Neural progenitor cell (in vitro differentiated cells): Measurements from ENCODE around the gene PRDM16. TPM values are rescaled to one million over a fixed set of nuclear protein-coding genes. Genes with fewer than 3 reads are reported as not detected.

ENCODE experiments used
- DNase-seq: peaks from one replicate; pipeline ENCODE4 v3.0.0-alpha.2; 2016; ENCODE audit warnings: low spot score
- H2AFZ ChIP-seq: fragments of 200-600 bp; sonication (generic); replicated peaks from 2 replicates; pipeline ENCODE4 v1.6.1; 2016; ENCODE audit warnings: antibody characterized with exemption
- H3F3A ChIP-seq: fragments of 200-600 bp; sonication (generic); 2 replicates; pipeline ENCODE4 v1.6.1; 2016; ENCODE audit warnings: antibody characterized with exemption, low read depth
- H3K27ac ChIP-seq: fragments of 200-600 bp; sonication (generic); 2 replicates; pipeline ENCODE4 v1.5.1; 2016; ENCODE audit warnings: mild to moderate bottlenecking
- H3K27me3 ChIP-seq: fragments of 200-600 bp; sonication (generic); 2 replicates; pipeline ENCODE4 v1.6.1; 2016; ENCODE audit warnings: mild to moderate bottlenecking, moderate library complexity
- H3K36me3 ChIP-seq: fragments of 200-600 bp; sonication (generic); 2 replicates; pipeline ENCODE4 v1.5.1; 2016
- H3K4me1 ChIP-seq: fragments of 200-600 bp; sonication (generic); 2 replicates; pipeline ENCODE4 v1.6.1; 2016; ENCODE audit warnings: mixed run types
- H3K4me2 ChIP-seq: fragments of 200-600 bp; sonication (generic); 2 replicates; pipeline ENCODE4 v1.6.1; 2016
- H3K4me3 ChIP-seq: fragments of 200-600 bp; sonication (generic); 2 replicates; pipeline ENCODE4 v1.5.1; 2016
- H3K79me2 ChIP-seq: fragments of 200-600 bp; sonication (generic); 2 replicates; pipeline ENCODE4 v1.6.1; 2016; ENCODE audit warnings: low read depth
- H3K9ac ChIP-seq: fragments of 200-600 bp; sonication (generic); 2 replicates; pipeline ENCODE4 v1.6.1; 2016
- H3K9me3 ChIP-seq: fragments of 200-600 bp; sonication (generic); 2 replicates; pipeline ENCODE4 v1.5.1; 2016; ENCODE audit warnings: low read depth
- H4K20me1 ChIP-seq: fragments of 200-600 bp; sonication (generic); 2 replicates; pipeline ENCODE4 v1.6.1; 2016; ENCODE audit warnings: low read depth
- H3K27ac Mint-ChIP-seq: 3 replicates; pipeline ENCODE4 v1.8.0; 2021; ENCODE audit warnings: mixed read lengths
- H3K27me3 Mint-ChIP-seq: 2 replicates; pipeline ENCODE4 v1.8.0; 2022; ENCODE audit warnings: low read depth, mild to moderate bottlenecking, inconsistent platforms, moderate library complexity, mixed read lengths; ENCODE audit not compliant: insufficient read depth
- H3K36me3 Mint-ChIP-seq: 3 replicates; pipeline ENCODE4 v1.8.0; 2021; ENCODE audit warnings: mixed read lengths
- H3K4me1 Mint-ChIP-seq: 3 replicates; pipeline ENCODE4 v1.8.0; 2021; ENCODE audit warnings: mixed read lengths
- H3K4me3 Mint-ChIP-seq: 3 replicates; pipeline ENCODE4 v1.8.0; 2021; ENCODE audit warnings: mild to moderate bottlenecking, moderate library complexity, mixed read lengths
- H3K9me3 Mint-ChIP-seq: 3 replicates; pipeline ENCODE4 v1.8.0; 2020; ENCODE audit warnings: mixed read lengths
- EZH2 ChIP-seq: fragments of 200-600 bp; sonication (generic); IDR thresholded peaks from 2 replicates; pipeline ENCODE4 v1.6.1; 2017; ENCODE audit warnings: antibody characterized with exemption, mild to moderate bottlenecking, moderate library complexity
- EZH2phosphoT487 ChIP-seq: fragments of 200-600 bp; sonication (generic); IDR thresholded peaks from 2 replicates; pipeline ENCODE4 v1.6.1; 2017; ENCODE audit warnings: antibody characterized with exemption
- total RNA-seq: library from RNA; depleted of rRNA; stranded (reverse); fragments of >200 nt; gene quantifications from 2 replicates; pipeline ENCODE4 v1.2.3, GENCODE V29; 2015; ENCODE audit warnings: low replicate concordance
- TF ChIP-seq, protein P1 (sequence below): fragments of 200-600 bp; sonication (generic); IDR thresholded peaks from 2 replicates; pipeline ENCODE4 v1.5.1; 2017; ENCODE audit warnings: antibody characterized with exemption, mild to moderate bottlenecking

PRDM16 gene
- total RNA-seq, 1 donor from 2014 or later = 1.9 TPM

DNA sequence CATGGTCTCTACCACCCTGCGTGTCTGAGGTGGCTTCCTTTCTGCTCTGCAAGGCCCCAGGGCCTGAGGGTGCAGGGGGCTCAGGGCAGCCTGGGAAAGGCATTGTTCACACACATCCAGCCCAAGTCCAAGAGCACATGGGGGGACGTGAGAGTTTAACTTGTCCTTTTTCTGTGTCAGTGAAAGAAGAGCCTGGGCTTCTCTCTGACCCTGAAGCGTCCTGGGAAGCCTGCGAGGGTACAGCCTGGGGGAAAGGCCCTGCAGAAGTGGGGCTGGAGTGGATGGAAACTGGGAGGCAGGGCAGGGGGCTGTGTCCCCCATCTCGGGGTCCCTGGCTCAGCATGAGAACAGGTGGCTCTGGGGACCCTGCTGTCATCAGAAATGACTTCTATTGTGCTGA lies 181.6 kb downstream of the PRDM16 start:
- Mint-ChIP-seq H3K27me3 (peaks cover 8% of the 10 kb centered on the region), H3K4me3 (peak overlapping the region; percentile 74), H3K27ac (peak overlapping the region; percentile 97), H3K4me1 (peaks cover 58% of the 10 kb centered on the region), H3K36me3 (no peaks in the 10 kb centered on the region), H3K9me3 (peaks cover 6% of the 10 kb centered on the region)
- Histone ChIP-seq H3K4me1 (peaks cover 59% of the 10 kb centered on the region), H3F3A (peaks cover 40% of the 10 kb centered on the region), H3K36me3 (no peaks in the 10 kb centered on the region), H3K27ac (peak overlapping the region; percentile 34), H3K9me3 (no peaks in the 10 kb centered on the region), H2AFZ (no peak overlapping the region), H3K9ac (no peak overlapping the region), H3K4me2 (peak overlapping the region; percentile 74), H3K27me3 (peaks cover 21% of the 10 kb centered on the region), H4K20me1 (peaks cover 20% of the 10 kb centered on the region), H3K4me3 (no peak overlapping the region), H3K79me2 (no peaks in the 10 kb centered on the region)
- no peak for TF ChIP-seq EZH2
- TF ChIP-seq, protein P1, sequence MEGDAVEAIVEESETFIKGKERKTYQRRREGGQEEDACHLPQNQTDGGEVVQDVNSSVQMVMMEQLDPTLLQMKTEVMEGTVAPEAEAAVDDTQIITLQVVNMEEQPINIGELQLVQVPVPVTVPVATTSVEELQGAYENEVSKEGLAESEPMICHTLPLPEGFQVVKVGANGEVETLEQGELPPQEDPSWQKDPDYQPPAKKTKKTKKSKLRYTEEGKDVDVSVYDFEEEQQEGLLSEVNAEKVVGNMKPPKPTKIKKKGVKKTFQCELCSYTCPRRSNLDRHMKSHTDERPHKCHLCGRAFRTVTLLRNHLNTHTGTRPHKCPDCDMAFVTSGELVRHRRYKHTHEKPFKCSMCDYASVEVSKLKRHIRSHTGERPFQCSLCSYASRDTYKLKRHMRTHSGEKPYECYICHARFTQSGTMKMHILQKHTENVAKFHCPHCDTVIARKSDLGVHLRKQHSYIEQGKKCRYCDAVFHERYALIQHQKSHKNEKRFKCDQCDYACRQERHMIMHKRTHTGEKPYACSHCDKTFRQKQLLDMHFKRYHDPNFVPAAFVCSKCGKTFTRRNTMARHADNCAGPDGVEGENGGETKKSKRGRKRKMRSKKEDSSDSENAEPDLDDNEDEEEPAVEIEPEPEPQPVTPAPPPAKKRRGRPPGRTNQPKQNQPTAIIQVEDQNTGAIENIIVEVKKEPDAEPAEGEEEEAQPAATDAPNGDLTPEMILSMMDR = no peak
- no peak for TF ChIP-seq EZH2phosphoT487
- DNase-seq = no peak

DNA sequence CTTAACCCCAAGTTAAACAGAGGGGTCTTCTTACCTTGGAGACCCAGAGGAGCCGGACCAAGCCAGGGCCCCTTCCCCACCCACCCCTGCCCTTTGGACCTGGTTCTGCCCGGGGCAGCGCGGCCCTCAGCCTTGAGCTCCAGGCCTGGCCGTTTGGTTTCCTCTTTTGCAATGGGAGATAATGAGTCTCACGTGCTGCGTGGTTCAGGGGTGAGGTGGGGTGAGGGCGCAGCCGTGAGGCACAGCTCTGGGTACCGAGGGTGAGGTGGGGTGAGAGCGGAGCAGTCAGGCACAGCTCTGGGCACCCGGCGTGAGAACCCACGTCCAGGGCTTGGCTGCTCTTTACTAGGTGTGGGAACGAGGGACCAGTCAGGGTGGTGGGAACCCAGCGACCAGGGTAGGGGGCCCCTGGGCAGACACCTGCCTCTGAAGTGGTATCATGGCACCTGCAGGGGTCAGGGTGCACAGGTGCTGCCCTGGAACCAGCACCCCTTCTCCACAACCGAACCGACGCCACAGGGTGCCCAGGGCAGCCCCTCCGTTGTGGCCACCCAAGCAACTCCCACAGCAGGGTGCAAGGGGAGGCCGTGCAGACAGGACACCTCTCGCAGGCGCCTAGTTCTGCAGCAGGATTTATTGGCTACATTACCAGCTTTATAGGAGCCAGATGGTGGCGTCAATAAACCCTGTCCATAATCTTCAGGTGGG lies 182.2 kb downstream of the PRDM16 start:
- Mint-ChIP-seq H3K36me3 (no peaks in the 10 kb centered on the region), H3K27ac (peak overlapping the region; percentile 97), H3K27me3 (peaks cover 9% of the 10 kb centered on the region), H3K9me3 (peaks cover 9% of the 10 kb centered on the region), H3K4me3 (no peak overlapping the region), H3K4me1 (peaks cover 52% of the 10 kb centered on the region)
- no peak overlapping the region for H3K9ac ChIP-seq
- peak overlapping the region; percentile 74 for H3K4me2 ChIP-seq
- no peaks in the 10 kb centered on the region for H3K36me3 ChIP-seq
- H3K4me3 ChIP-seq = no peak overlapping the region
- DNase-seq = no peak
- no peak overlapping the region for H3K27ac ChIP-seq
- H3K27me3 ChIP-seq = peaks cover 20% of the 10 kb centered on the region
- no peaks in the 10 kb centered on the region for H3K9me3 ChIP-seq
- H3K79me2 ChIP-seq = no peaks in the 10 kb centered on the region
- peaks cover 40% of the 10 kb centered on the region for H3F3A ChIP-seq
- peaks cover 20% of the 10 kb centered on the region for H4K20me1 ChIP-seq
- peaks cover 59% of the 10 kb centered on the region for H3K4me1 ChIP-seq
- H2AFZ ChIP-seq = no peak overlapping the region
- TF ChIP-seq EZH2 = no peak
- TF ChIP-seq EZH2phosphoT487 = no peak
- TF ChIP-seq, protein P1 = no peak

DNA sequence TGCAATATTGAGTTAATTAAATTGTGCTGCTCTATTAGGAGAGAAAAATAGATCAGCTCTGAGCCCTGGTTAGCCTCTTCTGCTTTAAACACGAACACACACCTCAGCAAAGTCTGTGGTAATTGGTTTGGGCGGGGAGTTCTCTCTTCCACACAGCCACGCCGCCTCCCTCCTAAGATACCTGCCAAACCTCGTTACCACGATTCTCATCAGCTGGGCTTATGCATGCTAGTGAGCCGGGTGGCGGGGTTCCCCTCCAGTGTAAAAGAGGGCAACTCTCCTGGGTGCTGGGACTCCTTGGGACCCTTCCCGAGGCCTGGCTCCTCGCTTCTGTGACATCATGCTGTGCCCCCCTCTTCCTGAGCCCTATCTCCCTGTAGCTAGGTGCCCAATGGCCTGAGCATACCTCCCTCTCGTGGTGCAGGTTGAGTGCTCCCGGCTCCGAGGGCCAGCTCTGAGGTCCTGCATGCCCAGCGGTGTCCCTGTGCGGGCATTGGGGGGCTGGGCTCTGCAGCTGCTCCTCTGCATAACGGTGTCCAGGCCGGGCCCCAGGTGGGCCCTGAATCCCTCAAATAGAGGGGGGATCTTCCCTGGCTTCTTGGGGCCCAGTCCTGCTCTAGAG lies 182.9 kb downstream of the PRDM16 start:
- no peak overlapping the region for H3K27ac Mint-ChIP-seq
- peaks cover 9% of the 10 kb centered on the region for H3K9me3 Mint-ChIP-seq
- Histone ChIP-seq H3K4me3 (no peak overlapping the region), H3K9ac (no peak overlapping the region), H3K27me3 (peaks cover 13% of the 10 kb centered on the region), H3F3A (peaks cover 40% of the 10 kb centered on the region), H2AFZ (no peak overlapping the region), H4K20me1 (peaks cover 20% of the 10 kb centered on the region), H3K36me3 (no peaks in the 10 kb centered on the region), H3K4me1 (peaks cover 56% of the 10 kb centered on the region), H3K79me2 (no peaks in the 10 kb centered on the region), H3K27ac (no peak overlapping the region), H3K4me2 (no peak overlapping the region), H3K9me3 (no peaks in the 10 kb centered on the region)
- H3K36me3 Mint-ChIP-seq = no peaks in the 10 kb centered on the region
- TF ChIP-seq, protein P1 = no peak
- TF ChIP-seq EZH2phosphoT487 = no peak
- TF ChIP-seq EZH2 = no peak
- peaks cover 48% of the 10 kb centered on the region for H3K4me1 Mint-ChIP-seq
- no peak for DNase-seq
- H3K4me3 Mint-ChIP-seq = peak overlapping the region; percentile 52
- H3K27me3 Mint-ChIP-seq = peaks cover 9% of the 10 kb centered on the region
